ENCODE data around the gene TEDDM1.
A peak's percentile ranks its signal among the peaks of the same experiment; 100 is the strongest.
"Not testable (repeated sequence)": the region's sequence is repeated elsewhere in the genome, so short reads cannot be mapped to it uniquely, and the experiment has no call there.

Gene TEDDM1, protein sequence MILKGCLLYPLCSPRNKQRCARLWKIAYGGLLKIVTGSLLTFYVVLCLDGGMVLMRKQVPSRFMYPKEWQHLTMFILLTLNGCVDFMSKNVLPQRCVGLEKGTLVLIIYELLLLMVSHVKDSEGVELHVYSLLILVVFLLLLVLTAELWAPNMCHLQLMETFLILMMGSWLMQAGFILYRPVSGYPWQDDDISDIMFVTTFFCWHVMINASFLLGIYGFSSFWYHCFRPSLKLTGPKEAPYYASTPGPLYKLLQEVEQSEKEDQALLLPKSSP

DNA sequence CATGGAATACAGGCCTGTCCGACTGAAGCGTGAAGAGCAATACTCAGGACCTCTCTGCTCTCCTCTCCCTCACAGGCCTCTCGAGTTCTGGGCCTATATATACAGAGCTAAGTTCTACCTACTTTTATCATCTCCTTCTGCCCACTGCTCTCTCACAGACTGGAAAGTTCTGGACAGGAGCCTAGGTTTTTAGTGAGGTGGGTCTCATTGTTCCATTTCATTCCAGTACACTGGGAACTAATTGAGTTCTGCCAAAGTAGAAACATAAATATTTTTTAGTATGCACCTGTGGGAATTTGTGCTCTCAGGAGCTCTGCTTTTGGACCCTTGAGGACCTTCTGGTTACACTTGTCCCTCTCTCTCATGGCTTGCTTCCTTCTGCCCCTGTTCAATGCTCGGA, at the start of gene TEDDM1:
TEDDM1 (minus strand) TSS at position 101 of the 400 bp plus-strand sequence. CDS start 182 bp downstream, outside the sequence.
- FAIRE-seq, result no peak

DNA sequence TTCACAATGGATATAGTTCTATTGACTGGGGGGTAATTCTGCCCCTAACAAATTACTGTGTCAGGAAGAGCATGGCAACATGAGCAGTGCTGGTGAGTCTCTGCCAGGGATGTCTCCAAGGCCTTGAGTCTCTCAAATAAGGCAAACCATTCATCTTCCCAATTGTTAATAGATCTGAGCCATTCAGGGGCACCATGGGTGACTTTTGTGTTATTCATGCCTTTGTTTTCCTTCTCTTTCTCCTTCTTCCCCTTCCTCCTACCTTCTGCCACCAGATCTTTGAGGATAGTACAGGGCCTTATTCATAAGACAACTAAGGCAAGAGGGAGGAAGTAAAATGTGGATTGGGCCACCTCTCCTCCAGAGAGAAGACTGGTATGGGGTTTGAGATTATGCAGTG, 49.6 kb upstream of the TEDDM1 start, which contains the start of gene RGSL1:
RGSL1 (plus strand) TSS at position 60 of the 400 bp plus-strand sequence; CDS start at position 80, 20 bp downstream.
- FAIRE-seq, result no peak

DNA sequence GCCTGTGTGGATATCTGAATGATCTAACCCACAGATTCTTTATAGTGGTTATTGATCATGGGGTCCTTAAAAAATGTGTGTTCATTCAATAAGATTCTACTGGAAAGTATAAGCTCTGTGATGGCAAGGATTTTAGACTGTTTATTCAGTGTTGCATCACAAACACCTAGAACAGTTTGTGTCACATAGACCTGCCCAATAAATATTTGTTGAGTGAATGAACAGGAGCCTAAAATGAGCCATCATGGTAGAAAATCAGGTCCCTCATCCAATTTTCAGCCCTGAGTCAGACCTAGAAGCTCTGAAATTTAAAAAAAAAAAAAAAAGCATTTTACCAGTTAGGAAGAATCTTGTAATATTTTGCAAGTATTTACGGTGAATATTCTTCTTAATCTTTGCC, 47.2 kb upstream of the TEDDM1 start:
- FAIRE-seq, result no peak

DNA sequence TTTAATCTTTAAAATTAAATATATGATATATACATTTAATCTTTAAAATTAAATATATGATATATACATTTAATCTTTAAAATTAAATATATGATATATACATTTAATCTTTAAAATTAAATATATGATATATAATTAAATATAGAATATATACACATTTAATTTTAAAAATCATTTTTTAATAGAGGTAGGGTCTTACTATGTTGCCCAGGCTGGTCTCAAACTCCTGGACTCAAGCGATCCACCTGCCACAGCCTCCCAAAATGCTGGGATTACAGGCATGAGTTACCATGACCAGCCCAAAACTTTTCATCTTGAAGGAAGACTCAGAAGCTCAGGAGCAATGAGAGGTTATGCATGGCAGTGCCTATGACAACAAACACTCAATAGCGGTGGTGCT, 46.7 kb upstream of the TEDDM1 start:
- FAIRE-seq, result not testable (repeated sequence)

DNA sequence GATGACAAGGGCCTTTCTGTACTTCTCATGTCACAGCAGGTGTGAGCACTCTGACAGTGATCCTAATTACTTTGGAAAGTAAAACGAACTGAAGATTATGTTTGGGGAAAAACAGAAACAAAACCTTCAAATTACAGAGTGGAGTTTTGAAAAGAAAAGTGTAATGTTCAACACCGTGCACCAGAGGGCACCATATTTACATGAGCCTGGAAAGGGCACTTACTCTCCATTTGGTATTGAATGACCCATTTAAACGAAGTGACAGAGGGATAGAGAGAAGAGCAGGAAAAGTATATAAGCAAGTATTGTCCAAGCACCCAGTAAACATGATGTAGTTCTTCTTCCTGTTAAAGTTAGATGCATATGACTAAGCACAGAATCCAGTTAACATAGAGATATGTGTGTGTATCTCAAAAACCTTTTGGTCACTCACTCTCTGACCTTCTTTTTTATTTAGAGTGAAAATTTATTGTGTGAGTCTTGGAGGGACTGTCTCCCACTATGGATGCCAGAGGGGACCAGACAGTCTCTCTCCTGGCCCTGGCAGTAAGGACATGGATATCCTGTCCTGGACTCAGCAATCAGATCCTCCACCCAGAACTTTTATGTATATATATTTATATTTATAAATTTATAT, 45.7 kb upstream of the TEDDM1 start:
- peak; percentile 36 for FAIRE-seq

DNA sequence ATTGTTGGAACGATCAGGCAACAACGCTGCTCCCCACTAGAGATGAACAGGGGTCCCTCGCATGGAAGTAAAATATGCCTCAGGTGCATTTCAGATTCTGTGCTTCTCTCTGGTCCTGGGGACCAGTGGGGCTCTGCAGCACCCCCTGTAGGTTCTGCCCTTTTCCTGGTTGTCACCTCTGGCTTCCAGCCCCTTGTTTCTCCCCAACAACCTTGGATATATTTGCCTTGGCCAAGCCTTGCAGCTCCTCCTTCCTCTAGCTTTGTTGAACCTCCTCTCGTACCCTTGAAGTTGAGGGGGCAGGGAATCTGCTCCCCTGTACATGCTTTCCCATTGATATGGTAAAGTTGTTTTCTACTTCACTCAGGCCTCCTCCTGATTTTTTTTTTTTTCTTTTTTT, 44.0 kb upstream of the TEDDM1 start:
- no peak for FAIRE-seq

DNA sequence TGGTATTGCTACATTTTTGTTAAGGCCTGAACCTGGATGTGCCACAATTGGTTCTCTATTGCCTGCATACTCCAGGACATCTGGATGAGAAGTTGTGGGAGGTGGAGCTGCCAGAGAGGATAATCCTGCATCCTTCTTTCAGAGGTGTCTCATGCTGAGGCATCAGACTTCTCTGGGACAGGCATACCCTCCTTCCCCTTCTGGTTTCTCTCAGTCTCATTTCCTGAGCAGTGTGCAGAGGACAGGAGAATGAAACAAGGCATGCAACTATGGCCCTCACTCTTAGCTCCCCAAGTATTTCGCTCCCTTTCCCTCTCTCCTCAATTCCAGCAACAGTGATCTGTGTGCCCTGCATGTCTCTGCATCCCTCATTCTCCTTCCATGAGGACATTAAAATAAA, 41.9 kb upstream of the TEDDM1 start:
- no peak for FAIRE-seq

DNA sequence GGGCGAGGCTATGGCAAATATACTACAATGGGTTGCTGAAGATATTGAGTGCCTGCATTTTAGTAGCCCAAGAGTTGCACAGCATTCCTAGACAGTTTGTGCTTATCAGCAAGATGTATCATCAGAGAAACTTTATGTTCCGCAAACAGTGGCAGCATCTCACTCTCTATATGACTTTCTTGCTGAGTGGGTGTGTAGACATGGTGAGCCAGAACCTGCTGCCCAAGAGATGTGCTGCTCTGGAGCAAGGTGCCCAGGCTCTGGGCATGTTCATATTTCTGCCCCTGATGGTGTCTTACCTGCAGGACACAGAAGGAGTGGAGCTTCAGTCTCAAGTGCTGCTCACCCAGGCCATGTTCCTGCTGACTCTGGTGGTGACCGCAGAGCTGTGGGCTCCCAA, 41.3 kb upstream of the TEDDM1 start:
- no peak for FAIRE-seq

DNA sequence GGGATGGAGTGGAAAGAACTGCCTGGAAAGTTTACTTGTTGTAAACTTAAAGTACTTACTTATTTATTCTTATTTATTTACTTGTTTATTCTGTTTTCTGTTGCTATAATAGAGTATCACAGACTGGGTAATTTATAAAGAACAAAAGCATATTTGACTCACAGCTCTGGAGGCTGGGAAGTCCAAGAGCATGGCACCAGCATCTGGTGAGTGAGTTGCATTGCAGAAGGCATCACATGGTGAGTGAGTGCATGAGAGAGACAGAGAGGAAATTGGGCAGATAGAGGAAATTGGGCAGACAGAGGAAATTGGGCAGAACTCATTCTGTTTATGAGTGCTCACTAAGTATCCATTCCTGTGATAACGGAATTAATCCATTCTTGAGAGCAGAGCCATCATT, 37.9 kb upstream of the TEDDM1 start:
- no peak for FAIRE-seq

DNA sequence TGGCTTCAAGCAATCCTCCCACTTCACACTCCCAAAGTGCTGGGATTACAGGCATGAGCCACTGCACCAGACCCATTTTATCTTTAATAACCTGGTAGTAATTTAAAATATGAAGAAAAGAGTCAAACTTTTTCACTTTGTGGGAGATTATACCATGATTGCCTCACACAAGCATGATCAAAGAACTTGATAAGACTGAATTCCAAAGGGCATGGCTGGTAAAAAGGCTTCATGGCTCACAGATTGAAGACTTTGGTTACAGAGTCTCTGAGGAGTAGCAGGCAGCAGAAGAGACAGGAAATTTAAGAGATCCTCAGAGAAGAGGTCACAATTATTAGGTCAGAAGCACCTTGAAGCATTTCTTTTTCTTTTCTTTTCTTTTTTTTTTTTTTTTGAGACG, 33.1 kb upstream of the TEDDM1 start:
- no peak for FAIRE-seq

DNA sequence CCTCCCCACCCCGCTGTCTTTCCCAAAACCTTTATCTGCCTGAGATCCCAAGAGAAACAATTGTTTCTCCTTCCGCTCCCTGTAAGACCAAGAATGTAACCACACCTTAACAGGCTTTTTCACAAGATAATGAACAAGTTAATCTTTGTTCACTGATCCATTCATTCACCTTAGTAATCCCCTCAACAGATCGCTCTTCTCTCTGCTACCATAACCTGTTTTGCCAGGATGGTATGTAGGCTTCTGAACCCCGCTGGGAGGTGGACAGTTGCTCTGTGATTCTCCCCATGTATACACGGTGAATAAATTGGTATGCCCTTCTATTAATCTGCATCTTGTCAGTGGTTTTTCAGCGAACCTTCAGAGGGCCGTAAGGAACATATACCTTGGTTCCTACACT, 30.8 kb upstream of the TEDDM1 start:
- FAIRE-seq, result no peak

DNA sequence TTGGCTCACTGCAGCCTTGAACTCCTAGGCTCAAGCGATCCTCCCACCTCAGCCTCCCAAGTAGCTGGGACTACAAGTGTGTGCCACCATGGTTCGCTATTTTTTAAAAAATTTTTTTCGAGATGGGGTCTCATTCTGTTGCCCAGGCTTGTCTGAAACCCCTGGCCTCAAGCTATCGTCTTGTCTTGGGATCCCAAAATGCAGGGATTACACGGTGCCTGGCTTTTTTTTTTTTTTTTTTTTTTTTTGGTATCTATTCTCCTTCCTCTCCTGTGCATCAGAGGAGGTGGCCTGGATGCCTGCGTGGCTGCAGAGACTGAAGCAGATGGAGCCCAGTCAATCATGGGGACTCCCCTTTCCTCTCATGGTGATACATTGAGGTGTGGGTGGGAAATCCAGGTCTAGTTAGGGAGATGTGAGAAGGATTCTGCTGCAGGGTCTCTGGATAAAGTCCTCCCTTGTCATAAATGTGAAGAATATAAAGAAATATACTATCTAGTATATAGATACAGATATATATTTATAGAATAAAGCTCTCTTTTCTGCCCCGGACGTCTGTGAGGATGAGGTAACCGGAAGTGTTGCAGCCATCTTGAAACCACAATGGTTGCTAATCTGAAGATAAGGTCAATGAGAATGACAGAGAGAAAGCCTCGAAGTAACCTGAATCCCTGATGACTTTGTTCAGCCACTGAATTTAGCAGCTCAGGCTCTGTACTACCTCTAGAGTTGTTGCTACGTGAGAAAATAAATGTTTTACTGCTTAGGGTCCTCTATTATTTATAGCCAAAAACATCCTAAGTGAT, 30.0 kb upstream of the TEDDM1 start:
- FAIRE-seq, result no peak

DNA sequence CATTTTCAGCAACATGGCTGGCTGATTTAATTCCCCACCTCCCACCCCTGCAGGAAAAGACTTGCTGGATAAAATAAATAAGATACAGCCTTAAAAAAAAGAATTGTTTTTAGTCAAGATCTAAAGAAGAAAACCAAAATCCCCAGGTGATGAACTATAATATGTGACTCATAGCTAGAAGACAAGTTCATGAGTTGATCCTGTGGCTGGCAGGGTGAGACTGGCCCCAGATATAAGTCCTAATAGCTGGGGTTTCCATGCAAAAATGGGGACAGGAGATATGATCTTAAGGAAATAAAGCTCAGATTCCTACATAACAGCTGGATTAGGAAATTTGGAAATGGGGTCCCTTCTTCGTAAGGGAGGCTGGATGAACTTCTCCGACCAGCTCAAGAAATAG, 27.6 kb upstream of the TEDDM1 start:
- FAIRE-seq, result no peak

DNA sequence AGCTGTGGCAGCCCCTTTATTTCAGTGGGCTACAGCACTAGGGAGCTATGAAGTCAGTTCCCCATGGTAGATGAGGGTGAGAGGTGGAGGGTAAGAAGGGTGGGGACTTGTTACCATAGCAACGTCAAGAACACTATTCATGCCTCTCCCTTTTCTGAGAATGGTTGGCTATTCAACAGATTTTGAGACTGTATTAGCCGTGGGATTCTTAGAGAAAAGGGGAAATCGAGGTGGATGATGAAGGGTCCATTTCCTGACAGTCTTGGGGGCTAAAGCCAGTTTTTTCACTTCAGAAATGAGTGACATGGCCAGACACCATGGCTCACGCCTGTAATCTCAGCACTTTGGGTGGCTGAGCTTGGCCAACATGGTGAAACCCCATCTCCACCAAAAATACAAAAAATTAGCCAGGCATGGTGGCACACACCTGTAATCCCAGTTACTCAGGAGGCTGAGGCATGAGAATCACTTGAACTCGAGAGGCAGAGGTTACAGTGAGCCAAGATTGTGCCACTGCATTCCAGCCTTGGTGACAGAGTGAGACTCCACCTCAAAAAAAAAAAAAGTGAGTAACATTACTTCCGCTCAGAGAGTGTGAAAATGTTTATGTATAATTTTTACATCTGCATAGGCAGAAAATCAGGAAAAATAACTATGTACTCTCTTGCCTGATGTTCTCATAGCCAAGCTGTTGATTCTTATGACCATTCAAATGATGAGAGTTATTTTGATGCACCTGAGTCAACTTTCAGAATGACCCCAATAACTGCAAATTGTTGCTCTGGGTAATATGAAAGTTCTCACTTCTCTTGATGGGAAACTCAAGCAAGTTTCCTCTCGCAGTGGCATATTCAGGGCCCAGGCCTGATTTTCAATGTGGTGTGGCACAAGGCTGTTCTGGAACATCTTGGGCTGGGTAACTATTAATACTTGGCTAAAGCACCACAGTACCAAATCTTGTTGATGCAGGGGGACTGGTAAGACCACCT, 26.3 kb upstream of the TEDDM1 start:
- no peak for FAIRE-seq

DNA sequence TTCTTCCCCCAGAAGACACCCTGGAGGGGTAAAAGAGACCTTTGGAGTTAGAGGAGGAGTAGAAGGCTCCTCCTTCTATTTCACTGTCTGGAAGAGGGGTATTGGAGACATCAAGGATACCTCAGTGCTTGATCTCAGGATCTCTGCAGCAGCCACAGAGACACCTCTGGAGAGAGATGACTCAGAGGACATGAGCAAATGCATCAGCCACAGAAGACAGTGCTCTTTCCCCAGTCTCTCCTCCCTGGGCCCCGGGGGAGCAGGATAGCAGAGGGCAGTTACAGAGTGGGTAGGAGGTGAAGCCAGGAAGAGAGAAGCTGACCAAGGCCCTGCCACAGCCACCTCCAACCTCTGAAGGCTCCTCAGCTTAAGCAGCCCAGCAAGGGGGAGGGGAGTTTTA, 15.3 kb upstream of the TEDDM1 start:
- no peak for FAIRE-seq

DNA sequence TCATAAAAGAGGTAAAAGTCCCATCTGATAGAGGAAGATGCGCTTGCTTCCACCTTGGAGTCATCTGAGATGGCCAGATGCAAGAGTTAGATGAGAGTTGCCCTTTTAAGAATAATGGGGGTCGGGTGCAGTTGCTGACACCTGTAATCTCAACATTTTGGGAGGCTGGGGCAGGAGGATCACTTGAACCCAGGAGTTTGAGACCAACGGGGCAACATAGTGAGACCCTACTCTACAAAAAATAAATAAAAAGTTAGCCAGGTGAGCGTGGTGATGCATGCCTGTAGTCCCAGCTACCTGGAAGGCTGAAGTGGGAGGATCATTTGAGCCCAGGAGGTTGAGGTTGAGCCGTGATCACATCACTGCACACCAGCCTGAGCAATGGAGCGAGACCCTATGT, 13.5 kb upstream of the TEDDM1 start:
- FAIRE-seq, result no peak

DNA sequence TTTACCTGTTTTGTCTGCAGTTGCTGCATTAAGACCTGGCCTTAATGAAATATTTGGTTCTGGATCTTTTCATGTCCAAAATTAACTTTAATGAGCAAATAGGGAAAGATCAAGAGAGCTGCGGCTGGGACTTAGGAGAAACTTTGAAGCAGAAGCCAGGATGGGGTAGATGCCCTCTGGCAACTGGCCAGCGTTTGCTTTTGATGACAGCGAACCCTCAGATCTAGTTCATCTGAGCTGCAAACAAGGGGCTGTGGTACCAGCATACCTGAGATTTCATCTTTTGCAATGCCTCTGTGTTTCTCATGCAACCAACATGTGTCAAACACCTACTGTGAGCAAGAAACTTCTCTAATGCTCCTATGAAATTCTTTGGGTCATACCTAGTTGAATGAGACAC, 13.0 kb upstream of the TEDDM1 start:
- FAIRE-seq, result no peak

DNA sequence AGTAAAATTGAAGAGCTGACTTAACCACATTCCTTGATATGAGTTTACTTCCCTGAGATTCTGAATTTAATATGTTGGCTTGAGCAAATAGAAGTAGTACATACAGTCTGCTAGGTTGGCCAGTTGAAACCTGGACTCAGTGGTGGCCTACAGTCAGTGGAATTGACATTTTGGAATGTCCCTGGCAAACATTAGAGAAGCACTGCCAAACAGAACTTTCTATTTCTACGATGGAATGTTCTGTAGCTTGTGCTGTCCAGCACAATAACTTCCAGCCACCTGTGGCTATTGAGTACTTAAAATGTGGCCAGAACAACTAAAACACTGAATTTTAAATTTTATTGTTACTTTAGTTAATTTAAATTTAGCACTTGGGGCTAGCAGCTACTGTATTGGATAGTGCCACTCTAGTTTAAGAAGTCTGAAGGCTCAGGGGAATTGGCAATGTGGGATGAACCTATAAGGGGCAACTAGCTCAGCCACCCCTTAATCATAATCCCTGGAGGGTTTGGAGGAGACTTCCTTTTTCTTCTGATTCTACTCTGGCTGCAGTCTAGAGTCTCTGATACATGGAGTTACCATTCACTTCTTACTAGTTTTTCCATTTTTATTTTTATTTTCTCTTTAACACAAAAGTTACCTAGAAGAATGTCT, 10.3 kb upstream of the TEDDM1 start:
- FAIRE-seq, result no peak

DNA sequence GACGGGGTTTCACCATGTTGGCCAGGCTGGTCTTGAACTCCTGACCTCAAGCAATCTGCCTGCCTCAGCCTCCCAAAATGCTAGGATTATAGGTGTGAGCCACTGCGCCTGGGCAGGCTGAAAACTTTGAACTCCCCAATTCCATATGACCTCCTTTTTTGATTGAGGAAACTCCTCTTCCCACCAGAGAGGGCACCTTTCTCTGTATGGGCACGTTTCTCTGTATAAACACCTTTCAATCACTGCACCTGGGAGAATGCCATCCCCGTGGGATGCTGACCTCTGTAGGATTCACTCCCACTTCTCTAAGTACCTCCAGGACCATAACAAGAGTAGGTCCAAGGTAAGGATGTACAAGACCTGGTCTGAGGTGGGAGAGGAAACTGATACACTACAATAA, 9.7 kb upstream of the TEDDM1 start:
- FAIRE-seq, result no peak

DNA sequence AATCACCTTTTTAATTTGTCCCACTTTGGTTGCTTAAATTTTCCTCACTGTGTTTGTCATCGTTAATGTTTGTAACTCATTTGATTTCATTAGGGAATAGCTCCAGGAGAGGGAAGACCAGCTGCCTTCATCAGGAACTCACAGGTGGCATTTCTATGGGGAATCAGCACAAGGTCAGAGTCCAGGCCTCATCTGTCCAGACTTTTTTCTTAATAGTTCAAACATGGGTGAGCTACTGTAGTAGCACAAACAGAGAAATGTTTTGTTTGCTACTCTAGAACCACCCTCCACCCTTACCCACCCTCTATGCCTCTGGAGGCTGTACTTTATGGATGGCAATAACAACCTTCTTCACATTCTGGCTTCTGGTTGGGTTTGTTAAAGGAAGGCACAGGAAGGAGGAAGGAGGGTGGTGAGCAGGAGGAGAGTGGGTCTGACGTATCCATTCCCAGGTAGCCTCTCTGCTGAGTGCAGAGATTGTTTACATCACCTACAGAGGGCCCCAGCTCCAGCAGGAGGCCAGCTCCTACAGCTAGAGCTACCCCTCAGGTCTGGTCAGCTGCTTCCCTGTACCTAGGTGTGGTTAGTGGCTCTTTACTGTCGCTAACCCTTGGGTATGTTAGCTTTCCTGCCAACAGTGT, 8.1 kb upstream of the TEDDM1 start:
- no peak for FAIRE-seq

DNA sequence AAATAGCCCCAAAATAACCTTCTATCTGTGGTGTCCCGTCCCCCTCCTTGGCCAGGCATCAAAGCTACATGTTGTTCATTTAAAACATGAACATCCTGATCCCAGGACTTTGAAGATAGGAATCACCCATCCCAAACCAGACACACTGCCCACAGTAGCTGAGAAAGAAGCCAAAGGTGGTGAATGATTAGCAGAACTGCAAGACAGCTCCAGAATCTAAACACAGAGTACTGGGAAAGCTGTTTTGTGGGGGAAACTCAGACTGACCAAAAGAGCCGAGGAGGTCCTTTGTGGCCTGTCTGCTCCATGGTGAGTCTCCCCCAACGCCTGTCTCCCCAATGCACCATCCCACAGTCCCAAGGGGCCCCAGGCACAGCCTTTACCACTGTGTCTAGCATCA, 7.3 kb upstream of the TEDDM1 start:
- FAIRE-seq, result no peak

DNA sequence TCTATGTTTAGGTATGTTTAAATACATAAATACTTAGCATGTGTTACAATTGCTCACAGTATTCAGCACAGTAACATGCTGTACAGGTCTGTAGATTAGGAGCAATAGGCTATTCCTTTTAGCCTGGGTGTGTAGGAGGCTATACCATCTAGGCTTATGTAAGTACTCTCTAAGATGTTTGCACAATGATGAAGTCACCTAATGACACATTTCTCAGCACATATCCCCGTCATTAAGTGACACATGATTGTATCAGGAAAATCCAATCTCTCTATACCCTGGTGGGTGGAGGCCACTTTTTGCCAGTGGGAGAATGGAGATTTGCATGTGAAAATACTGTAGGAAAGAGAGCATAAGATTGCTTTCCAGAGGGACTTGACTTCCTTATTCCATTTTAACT, 5.5 kb upstream of the TEDDM1 start:
- FAIRE-seq, result no peak

All from colon (tissue), 2 donors.